ENCODE measurements around the gene NIBAN1.

NIBAN1 gene

GRCh38 chr1:184943998-184944397 lies 30.3 kb downstream of the NIBAN1 start:
- DNase-seq, result no peak

- DNase-seq, result no peak
Measured at GRCh38 chr1:184941735-184942134, 32.6 kb downstream of the NIBAN1 start.

GRCh38 chr1:184941410-184941733 lies 32.9 kb downstream of the NIBAN1 start:
- DNase-seq, result no peak

GRCh38 chr1:184940694-184941409 lies 33.5 kb downstream of the NIBAN1 start:
- no peak for DNase-seq

GRCh38 chr1:184940226-184940625 lies 34.1 kb downstream of the NIBAN1 start:
- no peak for DNase-seq

GRCh38 chr1:184937729-184938128 lies 36.6 kb downstream of the NIBAN1 start:
- DNase-seq, result no peak

- no peak for DNase-seq
Measured at GRCh38 chr1:184935920-184936798, 38.1 kb downstream of the NIBAN1 start.

- DNase-seq, result no peak
Measured at GRCh38 chr1:184933944-184934343, 40.4 kb downstream of the NIBAN1 start.

- DNase-seq, result no peak
Measured at GRCh38 chr1:184932319-184932718, 42.0 kb downstream of the NIBAN1 start.

GRCh38 chr1:184931566-184931965 lies 42.7 kb downstream of the NIBAN1 start:
- no peak for DNase-seq

GRCh38 chr1:184930645-184931044 lies 43.7 kb downstream of the NIBAN1 start:
- DNase-seq, result no peak

- DNase-seq, result no peak
Measured at GRCh38 chr1:184930232-184930631, 44.1 kb downstream of the NIBAN1 start.

GRCh38 chr1:184929711-184930202 lies 44.6 kb downstream of the NIBAN1 start:
- no peak for DNase-seq

GRCh38 chr1:184928394-184928793 lies 45.9 kb downstream of the NIBAN1 start:
- no peak for DNase-seq

Data from activated CD8-positive, alpha-beta memory T cell treated with anti-CD3 and anti-CD28 coated beads for 24 hours (primary cell).